Measurements from ENCODE around the gene EGFLAM. TPM values are rescaled to one million over a fixed set of nuclear protein-coding genes. Genes with fewer than 3 reads are reported as not detected.

Gene EGFLAM
- total RNA-seq, 4 donors from 2014 or later: 3.5 to 6.7 (median 6.3) TPM

GRCh38 chr5:38433160-38433861 lies 175.0 kb downstream of the EGFLAM start:
- Histone ChIP-seq H3K27ac (no peak overlapping the region), H3K36me3 (no peaks in the 10 kb centered on the region), H3K9me3 (no peaks in the 10 kb centered on the region), H3K4me3 (replicated peaks in 1 of 3) (no peak overlapping the region), H3K27me3 (no peaks in the 10 kb centered on the region), H3K4me1 (peaks cover 0 to 9% of the 10 kb centered on the region in 2 donors)
- DNase-seq: peak in 1 of 2 donors; percentile 7
- intact Hi-C loops (cut with DNase I): no loop called here
- TF ChIP-seq CTCF (IDR thresholded peaks at IDR 0.05) (no peak), POLR2A (IDR thresholded peaks at IDR 0.05) (no peak)
- WGBS, 2 donors: 32 to 36% methylated on average over 6 of the region's 6 CpGs

GRCh38 chr5:38434966-38435705 lies 176.8 kb downstream of the EGFLAM start:
- WGBS, 2 donors: 95 to 96% methylated on average over 7 of the region's 7 CpGs
- TF ChIP-seq POLR2A (IDR thresholded peaks at IDR 0.05) (no peak), CTCF (IDR thresholded peaks at IDR 0.05) (no peak)
- no peak for DNase-seq
- H3K27me3 ChIP-seq: no peaks in the 10 kb centered on the region
- no peak overlapping the region for H3K27ac ChIP-seq
- no peaks in the 10 kb centered on the region for H3K36me3 ChIP-seq
- intact Hi-C loops (cut with DNase I): no loop called here
- peaks cover 0 to 9% of the 10 kb centered on the region in 2 donors for H3K4me1 ChIP-seq
- H3K9me3 ChIP-seq: no peaks in the 10 kb centered on the region
- H3K4me3 ChIP-seq (replicated peaks in 1 of 3): no peak overlapping the region

GRCh38 chr5:38438757-38439156 lies 180.4 kb downstream of the EGFLAM start:
- H3K4me3 ChIP-seq (replicated peaks in 1 of 3): no peak overlapping the region
- H3K36me3 ChIP-seq: no peaks in the 10 kb centered on the region
- no peak for DNase-seq
- peaks cover 0 to 5% of the 10 kb centered on the region in 2 donors for H3K4me1 ChIP-seq
- intact Hi-C loops (cut with DNase I): no loop called here
- no peaks in the 10 kb centered on the region for H3K9me3 ChIP-seq
- H3K27ac ChIP-seq: no peak overlapping the region
- no peak for TF ChIP-seq POLR2A (IDR thresholded peaks at IDR 0.05)
- TF ChIP-seq CTCF (IDR thresholded peaks at IDR 0.05): no peak
- 92 to 96% methylated on average over 1 of the region's 1 CpG for WGBS, 2 donors
- H3K27me3 ChIP-seq: no peaks in the 10 kb centered on the region

- no peak overlapping the region for H3K27ac ChIP-seq
- peak; percentile 92 to 93 for DNase-seq
- no peaks in the 10 kb centered on the region for H3K27me3 ChIP-seq
- H3K9me3 ChIP-seq: no peaks in the 10 kb centered on the region
- no peaks in the 10 kb centered on the region for H3K36me3 ChIP-seq
- no peak overlapping the region for H3K4me3 ChIP-seq (replicated peaks in 1 of 3)
- intact Hi-C loops (cut with DNase I): loop anchor here (2.0 to 10.0 kb wide), 3 partner anchors 73 to 366 kb away; no protein-coding TSS in a partner anchor
- peaks cover 0 to 9% of the 10 kb centered on the region in 2 donors for H3K4me1 ChIP-seq
- 28 to 37% methylated on average over 9 of the region's 9 CpGs for WGBS, 2 donors
- TF ChIP-seq CTCF (IDR thresholded peaks at IDR 0.05): peak; percentile 88 to 98 (median 94)
- TF ChIP-seq POLR2A (IDR thresholded peaks at IDR 0.05): no peak
Measured at GRCh38 chr5:38441453-38442246, 183.3 kb downstream of the EGFLAM start.
